Panc1 (cell line): ENCODE data around the gene RNF213.

ENCODE experiments used
- POLR2AphosphoS5 ChIP-seq: IDR thresholded peaks from 2 replicates; pipeline ENCODE4 v1.6.1; 2012; ENCODE audit warnings: mild to moderate bottlenecking, low read depth, low read length, moderate library complexity
- SIN3A ChIP-seq: IDR thresholded peaks from 2 replicates; pipeline ENCODE4 v1.6.1; 2012; ENCODE audit warnings: low read depth, mild to moderate bottlenecking, low read length, moderate library complexity, borderline replicate concordance; ENCODE audit not compliant: insufficient read depth
- TCF7L2 ChIP-seq: IDR thresholded peaks from 2 replicates; pipeline ENCODE4 v1.6.1; 2011; ENCODE audit warnings: mild to moderate bottlenecking, low read depth, low read length, inconsistent platforms
- TF ChIP-seq, protein P1 (sequence below): fragments of 450-650 bp; IDR thresholded peaks from 2 replicates; pipeline ENCODE4 v1.5.1; 2017; ENCODE audit warnings: mild to moderate bottlenecking
- TF ChIP-seq, protein P2 (sequence below), 2 experiments: IDR thresholded peaks; 2 replicates each; pipeline ENCODE4 v1.6.1; 2011 to 2012; ENCODE audit warnings: low read depth in 2 of 2, control low read depth in 1 of 2, low read length in 1 of 2, mild to moderate bottlenecking in 1 of 2, moderate library complexity in 1 of 2; ENCODE audit not compliant: insufficient read depth in 1 of 2

DNA sequence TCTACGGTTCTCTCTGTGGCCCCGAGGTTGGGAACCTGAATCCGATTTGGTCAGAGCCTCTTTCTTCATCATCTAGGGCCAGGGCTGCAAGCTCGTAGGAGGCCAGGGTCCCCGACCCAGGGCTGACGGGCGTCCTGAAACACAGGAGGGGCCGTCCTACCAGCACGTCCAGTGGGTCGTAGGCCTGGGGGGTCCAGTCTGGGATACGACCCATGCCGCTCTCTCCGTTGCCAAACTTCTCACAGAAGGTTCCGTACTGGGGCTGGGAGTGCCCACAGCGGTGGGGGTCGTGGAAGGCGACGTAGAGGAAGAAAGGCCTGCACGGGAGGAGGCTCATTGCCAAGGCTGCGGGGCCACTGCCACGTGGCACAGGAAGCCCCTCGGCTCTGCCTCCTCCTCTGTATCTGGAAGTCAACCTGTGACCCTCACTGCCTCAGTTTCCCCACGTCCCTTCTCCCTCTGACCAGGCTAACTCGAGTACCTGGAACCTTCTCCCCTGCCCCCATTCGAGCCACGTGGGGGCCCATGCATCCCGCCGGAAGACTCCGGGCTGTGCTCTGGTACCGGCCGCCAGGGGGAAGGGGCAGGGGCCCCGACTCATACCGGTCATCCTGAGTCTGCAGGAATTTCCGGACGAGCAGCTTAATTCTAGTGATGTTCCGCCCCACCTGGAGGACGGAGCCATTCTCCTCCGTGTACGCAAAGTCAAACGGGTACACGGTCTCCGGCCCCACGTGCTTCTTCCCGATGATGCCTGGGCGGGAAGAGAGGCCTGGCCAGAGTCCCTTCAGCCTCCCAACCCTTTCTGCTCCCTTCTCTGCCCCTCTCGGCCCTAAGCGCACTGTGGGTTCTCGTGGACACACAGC is 46.4 kb upstream of the RNF213 start:
- TF ChIP-seq, protein P1, sequence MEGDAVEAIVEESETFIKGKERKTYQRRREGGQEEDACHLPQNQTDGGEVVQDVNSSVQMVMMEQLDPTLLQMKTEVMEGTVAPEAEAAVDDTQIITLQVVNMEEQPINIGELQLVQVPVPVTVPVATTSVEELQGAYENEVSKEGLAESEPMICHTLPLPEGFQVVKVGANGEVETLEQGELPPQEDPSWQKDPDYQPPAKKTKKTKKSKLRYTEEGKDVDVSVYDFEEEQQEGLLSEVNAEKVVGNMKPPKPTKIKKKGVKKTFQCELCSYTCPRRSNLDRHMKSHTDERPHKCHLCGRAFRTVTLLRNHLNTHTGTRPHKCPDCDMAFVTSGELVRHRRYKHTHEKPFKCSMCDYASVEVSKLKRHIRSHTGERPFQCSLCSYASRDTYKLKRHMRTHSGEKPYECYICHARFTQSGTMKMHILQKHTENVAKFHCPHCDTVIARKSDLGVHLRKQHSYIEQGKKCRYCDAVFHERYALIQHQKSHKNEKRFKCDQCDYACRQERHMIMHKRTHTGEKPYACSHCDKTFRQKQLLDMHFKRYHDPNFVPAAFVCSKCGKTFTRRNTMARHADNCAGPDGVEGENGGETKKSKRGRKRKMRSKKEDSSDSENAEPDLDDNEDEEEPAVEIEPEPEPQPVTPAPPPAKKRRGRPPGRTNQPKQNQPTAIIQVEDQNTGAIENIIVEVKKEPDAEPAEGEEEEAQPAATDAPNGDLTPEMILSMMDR, result no peak
- TF ChIP-seq SIN3A (no peak), POLR2AphosphoS5 (no peak), TCF7L2 (no peak)
- TF ChIP-seq, protein P2, sequence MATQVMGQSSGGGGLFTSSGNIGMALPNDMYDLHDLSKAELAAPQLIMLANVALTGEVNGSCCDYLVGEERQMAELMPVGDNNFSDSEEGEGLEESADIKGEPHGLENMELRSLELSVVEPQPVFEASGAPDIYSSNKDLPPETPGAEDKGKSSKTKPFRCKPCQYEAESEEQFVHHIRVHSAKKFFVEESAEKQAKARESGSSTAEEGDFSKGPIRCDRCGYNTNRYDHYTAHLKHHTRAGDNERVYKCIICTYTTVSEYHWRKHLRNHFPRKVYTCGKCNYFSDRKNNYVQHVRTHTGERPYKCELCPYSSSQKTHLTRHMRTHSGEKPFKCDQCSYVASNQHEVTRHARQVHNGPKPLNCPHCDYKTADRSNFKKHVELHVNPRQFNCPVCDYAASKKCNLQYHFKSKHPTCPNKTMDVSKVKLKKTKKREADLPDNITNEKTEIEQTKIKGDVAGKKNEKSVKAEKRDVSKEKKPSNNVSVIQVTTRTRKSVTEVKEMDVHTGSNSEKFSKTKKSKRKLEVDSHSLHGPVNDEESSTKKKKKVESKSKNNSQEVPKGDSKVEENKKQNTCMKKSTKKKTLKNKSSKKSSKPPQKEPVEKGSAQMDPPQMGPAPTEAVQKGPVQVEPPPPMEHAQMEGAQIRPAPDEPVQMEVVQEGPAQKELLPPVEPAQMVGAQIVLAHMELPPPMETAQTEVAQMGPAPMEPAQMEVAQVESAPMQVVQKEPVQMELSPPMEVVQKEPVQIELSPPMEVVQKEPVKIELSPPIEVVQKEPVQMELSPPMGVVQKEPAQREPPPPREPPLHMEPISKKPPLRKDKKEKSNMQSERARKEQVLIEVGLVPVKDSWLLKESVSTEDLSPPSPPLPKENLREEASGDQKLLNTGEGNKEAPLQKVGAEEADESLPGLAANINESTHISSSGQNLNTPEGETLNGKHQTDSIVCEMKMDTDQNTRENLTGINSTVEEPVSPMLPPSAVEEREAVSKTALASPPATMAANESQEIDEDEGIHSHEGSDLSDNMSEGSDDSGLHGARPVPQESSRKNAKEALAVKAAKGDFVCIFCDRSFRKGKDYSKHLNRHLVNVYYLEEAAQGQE (IDR thresholded peaks at IDR 0.05; ENCODE audit: insufficient read depth in 1 of 2, low read depth in 2 of 2, low read length in 1 of 2), result no peak
